Neutrophil (primary cell): ENCODE data around the gene GPHA2.

Experiments used
- H3K27ac ChIP-seq: fragments of 200-600 bp; sonication (generic); 2 replicates; pipeline ENCODE4 v1.5.1; 2016; ENCODE audit warnings: mild to moderate bottlenecking, moderate library complexity
- H3K27me3 ChIP-seq: fragments of 200-600 bp; sonication (generic); 2 replicates; pipeline ENCODE4 v1.6.0; 2016; ENCODE audit warnings: mild to moderate bottlenecking
- H3K36me3 ChIP-seq: fragments of 200-600 bp; sonication (generic); 2 replicates; pipeline ENCODE4 v1.5.1; 2017
- H3K4me1 ChIP-seq, 2 experiments: fragments of 200-600 bp in 1 of 2; sonication (generic) in 1 of 2; 1 replicate in 1 of 2; 2 replicates in 1 of 2; pipeline versions ENCODE4 v1.5.1 to v1.6.1; 2013 to 2016; ENCODE audit warnings: low read depth in 1 of 2, low read length in 1 of 2, mild to moderate bottlenecking in 1 of 2, moderate library complexity in 1 of 2; ENCODE audit not compliant: control insufficient read depth in 1 of 2, insufficient read depth in 1 of 2
- H3K4me3 ChIP-seq, 2 experiments: fragments of 200-600 bp in 1 of 2; sonication (generic) in 1 of 2; 1 replicate in 1 of 2; 2 replicates in 1 of 2; pipeline ENCODE4 v1.5.1; 2013 to 2016; ENCODE audit warnings: low read depth in 1 of 2, low read length in 1 of 2, mild to moderate bottlenecking in 1 of 2, moderate library complexity in 1 of 2
- H3K9me3 ChIP-seq: fragments of 200-600 bp; sonication (generic); 2 replicates; pipeline ENCODE4 v1.5.1; 2016
- CTCF ChIP-seq: fragments of 200-600 bp; sonication (generic); IDR thresholded peaks from 2 replicates; pipeline ENCODE4 v1.5.1; 2016; ENCODE audit warnings: antibody characterized with exemption

The GPHA2 gene

DNA sequence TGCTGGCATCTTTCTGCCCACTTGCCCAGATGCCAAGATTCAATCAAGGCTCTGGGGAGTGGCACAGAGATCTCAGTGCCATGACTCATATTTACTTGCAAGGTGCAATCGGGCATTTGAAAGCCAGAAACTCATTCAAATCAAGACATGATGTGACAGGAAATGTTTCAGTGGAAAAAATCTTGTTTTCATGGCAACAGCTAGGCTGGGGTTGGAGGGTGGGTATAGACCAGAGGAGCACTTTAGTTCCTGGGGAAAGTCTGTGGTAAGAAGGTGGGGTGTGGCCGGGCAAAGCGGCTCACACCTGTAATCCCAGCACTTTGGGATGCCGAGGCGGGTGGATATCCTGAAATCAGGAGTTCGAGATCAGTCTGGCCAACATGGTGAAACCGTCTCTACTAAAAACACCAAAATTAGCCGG, 35.0 kb upstream of the GPHA2 start:
- Histone ChIP-seq H3K4me3 (no peak overlapping the region), H3K9me3 (no peaks in the 10 kb centered on the region), H3K27me3 (peaks cover 50% of the 10 kb centered on the region), H3K27ac (no peak overlapping the region), H3K4me1 (peaks cover 10 to 12% of the 10 kb centered on the region in 2 experiments), H3K36me3 (no peaks in the 10 kb centered on the region)
- no peak for TF ChIP-seq CTCF

DNA sequence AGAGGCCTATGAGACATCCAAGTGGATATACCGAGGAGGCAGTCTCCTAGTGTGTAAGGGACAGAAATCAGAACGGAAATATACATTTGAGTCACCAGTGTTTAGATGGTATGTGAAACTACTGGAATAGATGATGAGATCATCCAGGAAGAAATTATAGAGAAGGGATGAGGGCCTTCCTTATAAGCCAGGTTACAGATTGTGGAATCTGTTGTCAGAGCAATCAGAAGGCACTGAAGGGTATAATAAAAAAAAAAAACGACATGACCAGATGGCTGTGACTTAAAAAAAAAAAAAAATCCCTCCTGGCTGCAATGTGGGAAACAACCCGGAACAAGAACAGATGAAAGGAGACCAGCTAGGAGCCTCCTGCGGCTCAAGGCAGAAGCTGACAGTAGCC, 33.5 kb upstream of the GPHA2 start:
- H3K36me3 ChIP-seq, result no peaks in the 10 kb centered on the region
- no peak overlapping the region for H3K27ac ChIP-seq
- TF ChIP-seq CTCF, result no peak
- H3K9me3 ChIP-seq, result no peaks in the 10 kb centered on the region
- H3K4me3 ChIP-seq, result no peak overlapping the region
- peaks cover 39% of the 10 kb centered on the region for H3K27me3 ChIP-seq
- H3K4me1 ChIP-seq, result peaks cover 10 to 12% of the 10 kb centered on the region in 2 experiments

DNA sequence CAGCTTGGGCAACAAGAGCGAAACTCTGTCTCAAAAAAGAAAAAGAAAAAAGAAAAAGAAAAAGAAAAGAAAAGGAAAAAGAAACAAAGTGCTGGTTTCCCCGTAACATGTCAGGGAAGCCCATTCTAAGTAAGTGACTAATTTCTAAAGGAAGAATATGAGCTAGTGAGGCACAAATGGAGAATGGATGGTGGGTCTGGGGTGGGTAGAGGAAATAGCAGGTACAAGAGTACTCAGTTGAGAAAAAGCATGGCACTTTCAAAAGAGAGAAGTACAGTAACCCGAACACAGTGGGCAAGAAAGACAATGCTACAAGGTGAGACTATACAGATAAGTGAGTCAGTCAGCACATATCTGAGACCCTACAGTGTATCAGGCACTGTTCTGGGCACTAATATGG, 31.7 kb upstream of the GPHA2 start:
- H3K36me3 ChIP-seq, result no peaks in the 10 kb centered on the region
- H3K9me3 ChIP-seq, result no peaks in the 10 kb centered on the region
- peaks cover 21% of the 10 kb centered on the region for H3K27me3 ChIP-seq
- no peak overlapping the region for H3K4me3 ChIP-seq
- H3K27ac ChIP-seq, result no peak overlapping the region
- H3K4me1 ChIP-seq, result peaks cover 8 to 10% of the 10 kb centered on the region in 2 experiments
- no peak for TF ChIP-seq CTCF

GRCh38 chr11:64963072-64963631, 27.5 kb upstream of the GPHA2 start:
- Histone ChIP-seq H3K9me3 (no peaks in the 10 kb centered on the region), H3K27ac (no peak overlapping the region), H3K4me1 (no peaks in the 10 kb centered on the region), H3K27me3 (peaks cover 9% of the 10 kb centered on the region), H3K36me3 (no peaks in the 10 kb centered on the region), H3K4me3 (no peak overlapping the region)
- TF ChIP-seq CTCF, result no peak

DNA sequence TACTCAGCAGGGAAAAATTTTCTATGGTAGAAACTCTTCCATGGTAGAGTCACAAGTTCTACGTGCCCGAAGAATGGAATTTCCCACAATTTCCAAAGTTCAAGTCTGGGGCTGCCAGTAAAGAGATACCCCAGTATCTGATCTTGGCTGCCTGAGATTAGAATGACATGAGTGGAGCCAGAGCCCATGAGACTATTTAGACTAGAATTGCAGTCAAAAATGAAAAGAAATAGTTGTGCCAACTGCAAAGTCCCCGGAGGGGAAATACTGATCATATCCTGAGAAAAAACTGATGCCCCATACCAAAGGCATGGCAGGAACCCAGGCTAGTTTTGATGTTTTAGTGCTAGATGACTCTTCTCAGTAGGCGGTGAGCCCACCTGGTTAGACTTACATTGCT, 25.0 kb upstream of the GPHA2 start:
- peaks cover 20% of the 10 kb centered on the region for H3K27me3 ChIP-seq
- no peaks in the 10 kb centered on the region for H3K9me3 ChIP-seq
- no peaks in the 10 kb centered on the region for H3K4me1 ChIP-seq
- no peak overlapping the region for H3K4me3 ChIP-seq
- H3K27ac ChIP-seq, result no peak overlapping the region
- no peaks in the 10 kb centered on the region for H3K36me3 ChIP-seq
- TF ChIP-seq CTCF, result no peak

DNA sequence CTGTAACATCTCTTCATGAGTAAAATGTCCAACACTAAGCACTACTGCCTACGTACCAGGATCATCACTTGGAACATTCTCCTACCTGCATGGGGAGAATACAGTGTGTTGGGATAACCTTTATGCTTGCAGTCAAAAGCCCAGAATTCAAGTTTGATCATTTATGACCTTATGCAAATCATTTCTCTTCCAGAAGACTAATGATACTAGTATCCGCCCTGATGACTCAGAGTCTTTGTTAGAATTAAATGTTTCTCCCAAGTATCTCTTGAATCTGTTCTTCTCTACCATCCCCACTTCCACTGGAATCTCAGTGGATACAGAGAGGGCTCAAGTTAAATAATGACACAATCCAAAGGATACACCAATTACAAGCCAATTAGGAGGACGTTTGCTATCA, 23.8 kb upstream of the GPHA2 start:
- Histone ChIP-seq H3K4me1 (no peaks in the 10 kb centered on the region), H3K9me3 (no peaks in the 10 kb centered on the region), H3K4me3 (no peak overlapping the region), H3K36me3 (no peaks in the 10 kb centered on the region), H3K27me3 (peaks cover 26% of the 10 kb centered on the region), H3K27ac (no peak overlapping the region)
- no peak for TF ChIP-seq CTCF
